Limb (tissue), 2 donors: ENCODE measurements around the gene MOGAT1.

Experiments
- DNase-seq, 2 donors: peaks; one replicate each; pipeline ENCODE4 v3.0.0-alpha.2; 2016; ENCODE audit errors: extremely low spot score in 2 of 2

The MOGAT1 gene

GRCh38 chr2:222671259-222672067 is at the start of gene MOGAT1:
Gene MOGAT1, plus strand, starts transcription at chr2:222671658. Its CDS starts 128 bp downstream, at chr2:222671786.
- peak in 1 of 2 donors; percentile 59 for DNase-seq

- no peak for DNase-seq
These were observed 49.6 kb upstream of the MOGAT1 start for GRCh38 chr2:222621893-222622292.

GRCh38 chr2:222622910-222623309 is 48.5 kb upstream of the MOGAT1 start:
- no peak for DNase-seq

GRCh38 chr2:222623756-222624309 is 47.6 kb upstream of the MOGAT1 start:
- no peak for DNase-seq

- DNase-seq, result no peak
These were observed 43.7 kb upstream of the MOGAT1 start for GRCh38 chr2:222627764-222628163.

- no peak for DNase-seq
These were observed 36.2 kb upstream of the MOGAT1 start for GRCh38 chr2:222635295-222635694.

- no peak for DNase-seq
These were observed 34.4 kb upstream of the MOGAT1 start for GRCh38 chr2:222637067-222637466.

GRCh38 chr2:222641336-222641735 is 30.1 kb upstream of the MOGAT1 start:
- DNase-seq, result no peak

GRCh38 chr2:222643134-222643533 is 28.3 kb upstream of the MOGAT1 start:
- no peak for DNase-seq

GRCh38 chr2:222646008-222646407 is 25.4 kb upstream of the MOGAT1 start:
- DNase-seq, result no peak

GRCh38 chr2:222649801-222650200 is 21.7 kb upstream of the MOGAT1 start:
- DNase-seq, result no peak

- no peak for DNase-seq
These were observed 19.6 kb upstream of the MOGAT1 start for GRCh38 chr2:222651718-222652418.

- DNase-seq, result no peak
These were observed 18.8 kb upstream of the MOGAT1 start for GRCh38 chr2:222652491-222653255.

- DNase-seq, result no peak
These were observed 18.2 kb upstream of the MOGAT1 start for GRCh38 chr2:222653280-222653679.

- peak; percentile 96 to 98 for DNase-seq
These were observed 15.5 kb upstream of the MOGAT1 start, which contains the start of gene FARSB for GRCh38 chr2:222655787-222656525. Gene FARSB, minus strand, starts transcription at chr2:222656092. Its CDS starts 19 bp downstream, at chr2:222656073.

- peak in 1 of 2 donors; percentile 29 for DNase-seq
These were observed 14.7 kb upstream of the MOGAT1 start for GRCh38 chr2:222656526-222657446.

GRCh38 chr2:222663479-222663878 is 8.0 kb upstream of the MOGAT1 start:
- DNase-seq, result no peak

GRCh38 chr2:222668494-222669154 is 2.8 kb upstream of the MOGAT1 start:
- no peak for DNase-seq

- no peak for DNase-seq
These were observed 2.1 kb upstream of the MOGAT1 start for GRCh38 chr2:222669353-222669752.
